Spleen (tissue), 7 donors: ENCODE data around the gene NEDD9.

Experiments
- POLR2A ChIP-seq, 3 donors: fragments of 450-650 bp; IDR thresholded peaks; one replicate each; pipeline ENCODE4 v1.5.1; 2017; ENCODE audit warnings: antibody characterized with exemption in 3 of 3, mild to moderate bottlenecking in 1 of 3
- TF ChIP-seq, protein P1 (sequence below), 11 experiments: fragments of 200-600 bp in 7 of 11; fragments of 450-650 bp in 4 of 11; sonication (generic) in 4 of 11; IDR thresholded peaks in 8 of 11; conservative IDR thresholded peaks in 3 of 11; 1 replicate in 7 of 11; 2 replicates in 4 of 11; pipeline versions ENCODE4 v1.4.0 to v1.8.0; 2016 to 2021; ENCODE audit warnings: antibody characterized with exemption in 11 of 11, inconsistent platforms in 4 of 11, mild to moderate bottlenecking in 1 of 11
- donor health status: DM: no; HTN: no; CAD: no; lungs with moderate emphysema.
- donor health status: DM: no; HTN: no; CAD: no.
- donor health status: DM: no; HTN: no; CAD: no.

DNA sequence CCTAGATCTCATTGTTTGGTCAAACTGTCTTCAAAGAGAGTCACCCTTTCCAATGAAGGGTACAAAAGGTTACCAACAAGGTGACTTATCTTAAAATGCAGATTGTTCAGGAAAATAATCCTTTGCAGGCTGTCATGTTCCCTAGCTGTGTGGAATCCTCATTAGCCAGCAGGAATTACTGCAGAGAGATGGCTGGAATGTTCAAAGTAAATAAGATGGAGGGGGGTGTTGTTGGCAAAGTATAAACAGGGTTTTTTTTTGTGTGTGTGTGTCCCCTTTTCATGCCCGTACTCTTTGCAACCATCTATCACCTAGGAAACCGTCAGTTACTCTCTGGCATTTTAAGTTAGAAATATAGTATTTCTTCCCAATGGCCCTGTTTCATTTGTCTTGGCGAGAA is 6.5 kb downstream of the NEDD9 start:
- TF ChIP-seq, protein P1, sequence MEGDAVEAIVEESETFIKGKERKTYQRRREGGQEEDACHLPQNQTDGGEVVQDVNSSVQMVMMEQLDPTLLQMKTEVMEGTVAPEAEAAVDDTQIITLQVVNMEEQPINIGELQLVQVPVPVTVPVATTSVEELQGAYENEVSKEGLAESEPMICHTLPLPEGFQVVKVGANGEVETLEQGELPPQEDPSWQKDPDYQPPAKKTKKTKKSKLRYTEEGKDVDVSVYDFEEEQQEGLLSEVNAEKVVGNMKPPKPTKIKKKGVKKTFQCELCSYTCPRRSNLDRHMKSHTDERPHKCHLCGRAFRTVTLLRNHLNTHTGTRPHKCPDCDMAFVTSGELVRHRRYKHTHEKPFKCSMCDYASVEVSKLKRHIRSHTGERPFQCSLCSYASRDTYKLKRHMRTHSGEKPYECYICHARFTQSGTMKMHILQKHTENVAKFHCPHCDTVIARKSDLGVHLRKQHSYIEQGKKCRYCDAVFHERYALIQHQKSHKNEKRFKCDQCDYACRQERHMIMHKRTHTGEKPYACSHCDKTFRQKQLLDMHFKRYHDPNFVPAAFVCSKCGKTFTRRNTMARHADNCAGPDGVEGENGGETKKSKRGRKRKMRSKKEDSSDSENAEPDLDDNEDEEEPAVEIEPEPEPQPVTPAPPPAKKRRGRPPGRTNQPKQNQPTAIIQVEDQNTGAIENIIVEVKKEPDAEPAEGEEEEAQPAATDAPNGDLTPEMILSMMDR (IDR thresholded peaks at IDR 0.05 in 8 of 11, conservative IDR thresholded peaks at IDR 0.05 in 3 of 11), result no peak
- TF ChIP-seq POLR2A (IDR thresholded peaks at IDR 0.05), result no peak
